K562 (cell line): Measurements from ENCODE around the gene CACNA1C. TPM values are rescaled to one million over a fixed set of nuclear protein-coding genes. Genes with fewer than 3 reads are reported as not detected.

Source experiments
- ATAC-seq: fragments of 200-7000 bp; cut with Tn5 transposase; 3 replicates; pipeline ENCODE4 v1.9.1; 2020; ENCODE audit warnings: moderate library complexity
- BruUV-seq: library from RNA; stranded (reverse); fragments of 400-500 nt; replicated peaks from 2 replicates; lab custom pipeline; 2021; lab: Mats Ljungman, UMichigan
- CTCF ChIA-PET: fragments of 300-600 bp; formaldehyde crosslinking; extraction: SDS; loops from one replicate; lab custom pipeline; 2021; ENCODE audit warnings: low intra/inter-chr PET ratio; lab: Yijun Ruan, JAX
- POLR2A ChIA-PET: fragments of 300-600, 350-650 bp; sonication (Branson Sonifier 250); formaldehyde crosslinking; extraction: SDS; loops from one replicate; lab custom pipeline; 2021; ENCODE audit warnings: antibody characterized with exemption, inconsistent platforms; lab: Yijun Ruan, JAX
- DNase-seq, 4 experiments: peaks; one replicate each; pipeline versions ENCODE4 v3.0.0 to v3.0.0-alpha.2; 2011 to 2018; ENCODE audit warnings: low spot score in 3 of 4, mixed read lengths in 3 of 4; ENCODE audit errors: extremely low read depth in 1 of 4
- FAIRE-seq: peaks from 2 replicates; lab custom pipeline; 2011; peaks lifted over from hg19 to GRCh38; lab: Jason Lieb, UNC
- H2AFZ ChIP-seq: 2 replicates; pipeline ENCODE4 v1.6.0; 2011; ENCODE audit warnings: low read depth, low read length, control low read depth, inconsistent platforms
- H3K27ac ChIP-seq: fragments of 200-600 bp; 3 replicates; pipeline ENCODE4 v1.8.0; 2011; ENCODE audit warnings: low read depth, mild to moderate bottlenecking, control low read depth, inconsistent platforms, low read length, moderate library complexity, mixed read lengths; ENCODE audit errors: extremely low read depth
- H3K27me3 ChIP-seq, 2 experiments: fragments of 300-600 bp in 1 of 2; 2 replicates in 1 of 2; 3 replicates in 1 of 2; pipeline versions ENCODE4 v1.6.0 to v1.8.0; 2011; ENCODE audit warnings: inconsistent platforms in 2 of 2, low read length in 2 of 2, mild to moderate bottlenecking in 1 of 2, mixed read lengths in 1 of 2, moderate library complexity in 1 of 2; ENCODE audit not compliant: control insufficient read depth in 2 of 2, insufficient read depth in 2 of 2
- H3K36me3 ChIP-seq: fragments of 300-600 bp; 3 replicates; pipeline ENCODE4 v1.8.0; 2011; ENCODE audit warnings: mild to moderate bottlenecking, low read length, inconsistent platforms; ENCODE audit not compliant: control insufficient read depth, insufficient read depth
- H3K4me1 ChIP-seq, 2 experiments: fragments of 200-600 bp in 1 of 2; replicated peaks in 1 of 2; 2 replicates in 1 of 2; 3 replicates in 1 of 2; pipeline versions ENCODE4 v1.5.1 to v1.8.0; 2011; ENCODE audit warnings: inconsistent platforms in 2 of 2, low read length in 2 of 2, mild to moderate bottlenecking in 1 of 2, mixed read lengths in 1 of 2, moderate library complexity in 1 of 2; ENCODE audit not compliant: control insufficient read depth in 2 of 2, insufficient read depth in 2 of 2
- H3K4me2 ChIP-seq: 2 replicates; pipeline ENCODE4 v1.6.1; 2011; ENCODE audit warnings: low read length, control low read depth, inconsistent platforms, mixed read lengths; ENCODE audit not compliant: insufficient read depth
- H3K4me3 ChIP-seq: fragments of 200-600 bp; sonication (generic), shearing (Covaris generic); 2 replicates; pipeline ENCODE4 v1.5.1; 2016; ENCODE audit warnings: control low read depth, inconsistent platforms
- H3K79me2 ChIP-seq: fragments of 200-600 bp; 3 replicates; pipeline ENCODE4 v1.8.0; 2011; ENCODE audit warnings: low read length, inconsistent platforms; ENCODE audit not compliant: control insufficient read depth, insufficient read depth
- H3K9ac ChIP-seq, 2 experiments: 2 replicates each; pipeline versions ENCODE4 v1.6.0 to v1.6.1; 2011; ENCODE audit warnings: low read depth in 2 of 2, low read length in 2 of 2, control low read depth in 1 of 2, inconsistent platforms in 1 of 2, mild to moderate bottlenecking in 1 of 2, mixed read lengths in 1 of 2; ENCODE audit not compliant: insufficient read depth in 1 of 2
- H3K9me1 ChIP-seq: one replicate; pipeline ENCODE4 v1.6.0; 2011; ENCODE audit warnings: inconsistent platforms, mild to moderate bottlenecking, low read length, moderate library complexity; ENCODE audit not compliant: control insufficient read depth, insufficient read depth
- H3K9me3 ChIP-seq: replicated peaks from 2 replicates; pipeline ENCODE4 v1.5.1; 2011; ENCODE audit warnings: low read depth, low read length, inconsistent platforms; ENCODE audit not compliant: control insufficient read depth, insufficient read depth
- H4K20me1 ChIP-seq: replicated peaks from 2 replicates; pipeline ENCODE4 v1.6.1; 2011; ENCODE audit warnings: low read length, inconsistent platforms, mixed read lengths; ENCODE audit not compliant: control insufficient read depth, insufficient read depth
- GATAD2B ChIP-seq: fragments of 450-650 bp; IDR thresholded peaks from 2 replicates; pipeline ENCODE4 v1.6.1; 2017; ENCODE audit warnings: mild to moderate bottlenecking, borderline replicate concordance
- MEF2A ChIP-seq: IDR thresholded peaks from 2 replicates; pipeline ENCODE4 v1.6.1; 2011; ENCODE audit warnings: low read depth, mild to moderate bottlenecking, low read length, moderate library complexity; ENCODE audit not compliant: control insufficient read depth
- MLLT1 ChIP-seq, 2 experiments: fragments of 450-650 bp; IDR thresholded peaks; 2 replicates each; pipeline ENCODE4 v1.6.1; 2016
- NKRF ChIP-seq: fragments of 450-650 bp; IDR thresholded peaks from 2 replicates; pipeline ENCODE4 v1.6.1; 2016; ENCODE audit warnings: borderline replicate concordance
- POLR2AphosphoS2 ChIP-seq: IDR thresholded peaks from 2 replicates; pipeline ENCODE4 v1.6.1; 2012; ENCODE audit warnings: low read length, improper control_type of control experiment
- STAT6 ChIP-seq: sonication (generic); formaldehyde crosslinking; IDR thresholded peaks from 2 replicates; pipeline ENCODE4 v1.8.1; 2023; ENCODE audit warnings: mild to moderate bottlenecking, missing genetic modification reagents
- TAF9B ChIP-seq: fragments of 450-650 bp; IDR thresholded peaks from 2 replicates; pipeline ENCODE4 v1.6.1; 2018; ENCODE audit warnings: mild to moderate bottlenecking; ENCODE audit not compliant: partially characterized antibody
- ZC3H4 ChIP-seq: sonication (generic); formaldehyde crosslinking; IDR thresholded peaks from 2 replicates; pipeline ENCODE4 v1.9.0; 2021; ENCODE audit warnings: missing genetic modification reagents, borderline replicate concordance
- ZKSCAN3 ChIP-seq: fragments of 250-450 bp; sonication (Bioruptor Pico); IDR thresholded peaks from 2 replicates; pipeline ENCODE4 v1.4.0; 2020
- ZNF280B ChIP-seq: fragments of 250-450 bp; sonication (Bioruptor Pico); IDR thresholded peaks from 2 replicates; pipeline ENCODE4 v1.5.1; 2021; ENCODE audit warnings: mild to moderate bottlenecking
- ZNF384 ChIP-seq: IDR thresholded peaks from 2 replicates; pipeline ENCODE4 v1.6.1; 2012; ENCODE audit warnings: low read depth, low read length, improper control_type of control experiment
- ZNF408 ChIP-seq: fragments of 250-450 bp; sonication (Bioruptor Pico); IDR thresholded peaks from 2 replicates; pipeline ENCODE4 v1.4.0; 2020; ENCODE audit warnings: low read depth, mild to moderate bottlenecking, moderate library complexity
- ZNF431 ChIP-seq: sonication (generic); formaldehyde crosslinking; IDR thresholded peaks from 2 replicates; pipeline ENCODE4 v1.8.0; 2022; ENCODE audit warnings: mild to moderate bottlenecking, missing genetic modification reagents
- ZNF445 ChIP-seq: fragments of 250-450 bp; sonication (Bioruptor Pico); IDR thresholded peaks from 2 replicates; pipeline ENCODE4 v1.4.0; 2020; ENCODE audit warnings: low read depth, mild to moderate bottlenecking, moderate library complexity
- ZNF766 ChIP-seq: fragments of 200-800 bp; sonication (Bioruptor generic); conservative IDR thresholded peaks from 2 replicates; pipeline ENCODE4 v1.6.1; 2016; ENCODE audit warnings: missing genetic modification characterization, missing compliant biosample characterization
- WGBS: fragments of 100-300 bp; shearing (Covaris generic); methylation state at CpG from one replicate; pipeline ENCODE4 v1.1.6; 2016; ENCODE audit warnings: low coverage, mixed read lengths; ENCODE audit not compliant: insufficient coverage; ENCODE audit errors: missing lambda C conversion rate; 5-methylcytosine and 5-hydroxymethylcytosine counted together
- in situ Hi-C: fragments of 300-500 bp; cut with MboI; formaldehyde crosslinking; loops from 4 replicates; pipeline ENCODE4 v1.15.0; 2018; ENCODE audit warnings: inconsistent platforms, mixed read lengths
- intact Hi-C: fragments of 100-400 bp; cut with micrococcal nuclease; formaldehyde crosslinking; loops from 2 replicates; pipeline ENCODE4 v1.14.2; 2022
- polyA plus RNA-seq, 8 experiments: library from polyadenylated mRNA; depleted of rRNA in 4 of 8; stranded (reverse) in 5 of 8; unstranded in 3 of 8; fragments of >200 nt; fragmentation: Nextera tagmentation in 2 of 8; fragmentation: Illumina TruSeq in 1 of 8; extraction: Ambion mirVana in 2 of 8; extraction: Trizol in 1 of 8; gene quantifications; 2 replicates each; pipeline versions ENCODE4 v1.2.1 to v1.2.3, GENCODE V29; 2011 to 2014; ENCODE audit warnings: inconsistent platforms in 1 of 8, missing spikeins in 1 of 8
- total RNA-seq, 7 experiments: library from RNA; depleted of rRNA in 6 of 7; stranded (reverse); fragments of >200 nt in 6 of 7; fragmentation: Illumina TruSeq in 2 of 7; extraction: Trizol in 2 of 7; gene quantifications; 2 replicates each; pipeline versions ENCODE4 v1.2.1 to v1.2.3, GENCODE V29; 2011 to 2021; ENCODE audit warnings: low replicate concordance in 1 of 7

The CACNA1C gene
- total and polyA plus RNA-seq, 9 of the 15 experiments (the other 6 are each of a cell fraction or from before 2014, with no cell fraction given): not detected

GRCh38 chr12:2289525-2289924 is 236.7 kb downstream of the CACNA1C start:
- CTCF ChIA-PET: no interaction called here
- FAIRE-seq: no peak
- no TSS peak for BruUV-seq

More at GRCh38 chr12:2289525-2289924, 236.7 kb downstream of the CACNA1C start:
- 4% methylated on average over 10 of the region's 10 CpGs for WGBS
- POLR2A ChIA-PET: no interaction called here
- TF ChIP-seq ZNF445 (CRISPR knock-in tag): no peak
- no peak for TF ChIP-seq POLR2AphosphoS2
- TF ChIP-seq ZNF384: no peak
- TF ChIP-seq ZNF408 (CRISPR knock-in tag): no peak
- no peak for TF ChIP-seq NKRF
- TF ChIP-seq MLLT1 (IDR thresholded peaks at IDR 0.05): no peak
- no peak for TF ChIP-seq ZNF431 (CRISPR knock-in tag)
- TF ChIP-seq MEF2A: no peak
- no peak for TF ChIP-seq STAT6 (CRISPR knock-in tag)
- no peak for TF ChIP-seq GATAD2B
- TF ChIP-seq ZNF280B (CRISPR knock-in tag): no peak
- TF ChIP-seq TAF9B: no peak
- no peak for TF ChIP-seq ZNF766 (CRISPR knock-in tag)
- TF ChIP-seq ZKSCAN3: no peak
- TF ChIP-seq ZC3H4 (CRISPR knock-in tag): no peak
- Histone ChIP-seq H2AFZ (no peak overlapping the region), H3K9me3 (no peaks in the 10 kb centered on the region), H3K4me2 (no peak overlapping the region), H3K4me1 (no peaks in the 10 kb centered on the region), H4K20me1 (no peaks in the 10 kb centered on the region), H3K36me3 (no peaks in the 10 kb centered on the region), H3K27me3 (peaks cover 8 to 21% of the 10 kb centered on the region in 2 experiments; a peak in 3 of 5 replicates), H3K9ac (no peak overlapping the region), H3K27ac (no peak overlapping the region), H3K4me3 (no peak overlapping the region), H3K9me1 (no peaks in the 10 kb centered on the region), H3K79me2 (no peaks in the 10 kb centered on the region)
- DNase-seq (no peak), ATAC-seq (no peak)
- in situ Hi-C loops: loop anchor here (25.0 kb wide), 1 partner anchor 227 kb away; the partner anchor contains the start of gene CACNA1C
- intact Hi-C loops: no loop called here
